Fibroblast of skin of back (primary cell): ENCODE results near the gene PSMA6.
"Not testable (repeated sequence)": the region's sequence is repeated elsewhere in the genome, so short reads cannot be mapped to it uniquely, and the experiment has no call there.

Source experiments
- DNase-seq: peaks from one replicate; pipeline ENCODE4 v3.0.0-alpha.2; 2013

Gene PSMA6

GRCh38 chr14:35344107-35344807 lies 52.1 kb downstream of the PSMA6 start:
- DNase-seq = no peak

GRCh38 chr14:35346738-35347322 lies 54.6 kb downstream of the PSMA6 start:
- DNase-seq = no peak

- no peak for DNase-seq
Observed at GRCh38 chr14:35347323-35348043, 55.3 kb downstream of the PSMA6 start.

GRCh38 chr14:35348044-35348380 lies 55.8 kb downstream of the PSMA6 start:
- DNase-seq = not testable (repeated sequence)

GRCh38 chr14:35349496-35350365 lies 57.5 kb downstream of the PSMA6 start:
- DNase-seq = no peak

GRCh38 chr14:35351497-35351896 lies 59.3 kb downstream of the PSMA6 start:
- DNase-seq = no peak

- DNase-seq = no peak
Observed at GRCh38 chr14:35351897-35352273, 59.7 kb downstream of the PSMA6 start.

- no peak for DNase-seq
Observed at GRCh38 chr14:35352274-35353233, 60.4 kb downstream of the PSMA6 start.

- no peak for DNase-seq
Observed at GRCh38 chr14:35353409-35354172, 61.4 kb downstream of the PSMA6 start.

GRCh38 chr14:35355235-35355634 lies 63.1 kb downstream of the PSMA6 start:
- DNase-seq = not testable (repeated sequence)

GRCh38 chr14:35355981-35356841 lies 64.0 kb downstream of the PSMA6 start:
- DNase-seq = peak; percentile 54

GRCh38 chr14:35359655-35360054 lies 67.5 kb downstream of the PSMA6 start:
- not testable (repeated sequence) for DNase-seq

- DNase-seq = no peak
Observed at GRCh38 chr14:35361141-35361480, 68.9 kb downstream of the PSMA6 start.

- DNase-seq = no peak
Observed at GRCh38 chr14:35362450-35362849, 70.3 kb downstream of the PSMA6 start.

- peak; percentile 45 for DNase-seq
Observed at GRCh38 chr14:35362911-35363374, 70.8 kb downstream of the PSMA6 start.

GRCh38 chr14:35365130-35366055 lies 73.2 kb downstream of the PSMA6 start:
- DNase-seq = peak; percentile 90

GRCh38 chr14:35366056-35366451 lies 73.9 kb downstream of the PSMA6 start:
- peak; percentile 61 for DNase-seq

- DNase-seq = no peak
Observed at GRCh38 chr14:35366521-35366976, 74.4 kb downstream of the PSMA6 start.

GRCh38 chr14:35367056-35367372 lies 74.8 kb downstream of the PSMA6 start:
- DNase-seq = no peak
